ENCODE data around the gene SLC6A9.

SLC6A9 gene

GRCh38 chr1:43973981-43974442, 57.2 kb downstream of the SLC6A9 start:
- Histone ChIP-seq H3K27ac (ENCODE audit: insufficient read depth, low read length, poor library complexity, severe bottlenecking) (peak overlapping the region; percentile 80), H3K4me3 (ENCODE audit: insufficient read depth, low read depth, low read length, poor library complexity, severe bottlenecking) (peak overlapping the region; percentile 77), H3K9me3 (ENCODE audit: control insufficient read depth, low read length) (no peaks in the 10 kb centered on the region), H3K4me1 (ENCODE audit: control insufficient read depth, insufficient read depth, low read length, poor library complexity, severe bottlenecking) (peaks cover 28% of the 10 kb centered on the region), H3K27me3 (replicated peaks; ENCODE audit: control insufficient read depth, insufficient read depth, low read length, poor library complexity, severe bottlenecking) (no peaks in the 10 kb centered on the region), H3K36me3 (ENCODE audit: control insufficient read depth, insufficient read depth, low read length) (peaks cover 23% of the 10 kb centered on the region)
- DNase-seq, result no peak

GRCh38 chr1:43971336-43971980, 59.8 kb downstream of the SLC6A9 start:
- H3K27me3 ChIP-seq (replicated peaks; ENCODE audit: control insufficient read depth, insufficient read depth, low read length, poor library complexity, severe bottlenecking), result no peaks in the 10 kb centered on the region
- no peaks in the 10 kb centered on the region for H3K9me3 ChIP-seq (ENCODE audit: control insufficient read depth, low read length)
- peaks cover 12% of the 10 kb centered on the region for H3K36me3 ChIP-seq (ENCODE audit: control insufficient read depth, insufficient read depth, low read length)
- H3K27ac ChIP-seq (ENCODE audit: insufficient read depth, low read length, poor library complexity, severe bottlenecking), result no peak overlapping the region
- no peak overlapping the region for H3K4me3 ChIP-seq (ENCODE audit: insufficient read depth, low read depth, low read length, poor library complexity, severe bottlenecking)
- H3K4me1 ChIP-seq (ENCODE audit: control insufficient read depth, insufficient read depth, low read length, poor library complexity, severe bottlenecking), result peaks cover 23% of the 10 kb centered on the region
- no peak for DNase-seq

- no peak for DNase-seq
- H3K36me3 ChIP-seq (ENCODE audit: control insufficient read depth, insufficient read depth, low read length), result peaks cover 10% of the 10 kb centered on the region
- no peaks in the 10 kb centered on the region for H3K9me3 ChIP-seq (ENCODE audit: control insufficient read depth, low read length)
- H3K27me3 ChIP-seq (replicated peaks; ENCODE audit: control insufficient read depth, insufficient read depth, low read length, poor library complexity, severe bottlenecking), result no peaks in the 10 kb centered on the region
- peak overlapping the region; percentile 64 for H3K4me3 ChIP-seq (ENCODE audit: insufficient read depth, low read depth, low read length, poor library complexity, severe bottlenecking)
- peaks cover 17% of the 10 kb centered on the region for H3K4me1 ChIP-seq (ENCODE audit: control insufficient read depth, insufficient read depth, low read length, poor library complexity, severe bottlenecking)
- H3K27ac ChIP-seq (ENCODE audit: insufficient read depth, low read length, poor library complexity, severe bottlenecking), result no peak overlapping the region
These were observed 60.4 kb downstream of the SLC6A9 start for GRCh38 chr1:43970911-43971310.

GRCh38 chr1:43970502-43970901, 60.8 kb downstream of the SLC6A9 start:
- H3K27me3 ChIP-seq (replicated peaks; ENCODE audit: control insufficient read depth, insufficient read depth, low read length, poor library complexity, severe bottlenecking), result no peaks in the 10 kb centered on the region
- H3K4me3 ChIP-seq (ENCODE audit: insufficient read depth, low read depth, low read length, poor library complexity, severe bottlenecking), result peak overlapping the region; percentile 64
- no peak for DNase-seq
- peaks cover 13% of the 10 kb centered on the region for H3K4me1 ChIP-seq (ENCODE audit: control insufficient read depth, insufficient read depth, low read length, poor library complexity, severe bottlenecking)
- H3K27ac ChIP-seq (ENCODE audit: insufficient read depth, low read length, poor library complexity, severe bottlenecking), result peak overlapping the region; percentile 55
- no peaks in the 10 kb centered on the region for H3K9me3 ChIP-seq (ENCODE audit: control insufficient read depth, low read length)
- peaks cover 10% of the 10 kb centered on the region for H3K36me3 ChIP-seq (ENCODE audit: control insufficient read depth, insufficient read depth, low read length)

DNA sequence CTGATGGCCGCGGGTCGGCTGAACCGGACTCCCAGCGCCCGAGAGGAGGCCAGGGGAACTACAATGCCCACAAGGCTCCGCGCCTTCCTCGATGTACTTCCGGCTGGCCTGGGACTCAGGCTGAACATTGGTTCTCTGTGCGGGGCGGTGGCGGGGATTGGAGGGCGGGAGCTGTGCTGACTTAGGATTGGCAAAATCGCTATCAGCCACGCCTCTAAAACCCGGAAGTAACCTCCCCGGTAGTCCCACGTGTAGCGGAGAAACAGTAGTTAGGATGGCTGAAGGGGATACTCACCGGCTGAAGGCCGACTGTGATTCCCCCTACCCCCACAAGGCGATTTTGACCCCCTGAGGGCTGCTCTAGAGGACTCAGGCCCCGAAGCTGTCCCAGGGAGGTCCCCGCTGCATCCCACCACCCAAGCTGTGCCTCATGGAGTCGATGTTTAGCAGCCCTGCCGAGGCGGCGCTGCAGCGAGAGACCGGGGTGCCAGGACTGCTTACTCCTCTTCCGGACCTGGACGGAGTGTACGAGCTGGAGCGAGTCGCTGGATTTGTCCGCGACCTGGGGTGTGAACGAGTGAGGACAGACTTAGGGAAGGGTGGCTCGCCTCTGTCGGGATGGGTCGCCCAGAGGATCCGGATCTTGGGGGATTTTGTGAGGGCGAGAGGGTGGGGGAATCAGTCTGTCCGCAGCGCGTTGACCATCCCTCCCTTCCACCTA, 61.4 kb downstream of the SLC6A9 start, which contains the start of gene DPH2:
Gene DPH2, plus strand, starts transcription at position 265 of the 721 bp plus-strand sequence. Its CDS starts 166 bp downstream, at position 431.
- Histone ChIP-seq H3K27ac (ENCODE audit: insufficient read depth, low read length, poor library complexity, severe bottlenecking) (peak within 1 kb of the TSS; percentile 55), H3K27me3 (replicated peaks; ENCODE audit: control insufficient read depth, insufficient read depth, low read length, poor library complexity, severe bottlenecking) (no peaks in the 10 kb centered on the region), H3K36me3 (ENCODE audit: control insufficient read depth, insufficient read depth, low read length) (peaks cover 10% of the 10 kb centered on the region), H3K4me3 (ENCODE audit: insufficient read depth, low read depth, low read length, poor library complexity, severe bottlenecking) (peak within 1 kb of the TSS; percentile 64), H3K9me3 (ENCODE audit: control insufficient read depth, low read length) (no peaks in the 10 kb centered on the region), H3K4me1 (ENCODE audit: control insufficient read depth, insufficient read depth, low read length, poor library complexity, severe bottlenecking) (peaks cover 13% of the 10 kb centered on the region)
- DNase-seq, result peak; percentile 88 to 95 (median 92)

GRCh38 chr1:43969416-43969745, 61.9 kb downstream of the SLC6A9 start:
- Histone ChIP-seq H3K27ac (ENCODE audit: insufficient read depth, low read length, poor library complexity, severe bottlenecking) (no peak overlapping the region), H3K36me3 (ENCODE audit: control insufficient read depth, insufficient read depth, low read length) (peaks cover 10% of the 10 kb centered on the region), H3K4me3 (ENCODE audit: insufficient read depth, low read depth, low read length, poor library complexity, severe bottlenecking) (peak overlapping the region; percentile 64), H3K4me1 (ENCODE audit: control insufficient read depth, insufficient read depth, low read length, poor library complexity, severe bottlenecking) (peaks cover 13% of the 10 kb centered on the region), H3K27me3 (replicated peaks; ENCODE audit: control insufficient read depth, insufficient read depth, low read length, poor library complexity, severe bottlenecking) (no peaks in the 10 kb centered on the region), H3K9me3 (ENCODE audit: control insufficient read depth, low read length) (no peaks in the 10 kb centered on the region)
- DNase-seq, result no peak

DNA sequence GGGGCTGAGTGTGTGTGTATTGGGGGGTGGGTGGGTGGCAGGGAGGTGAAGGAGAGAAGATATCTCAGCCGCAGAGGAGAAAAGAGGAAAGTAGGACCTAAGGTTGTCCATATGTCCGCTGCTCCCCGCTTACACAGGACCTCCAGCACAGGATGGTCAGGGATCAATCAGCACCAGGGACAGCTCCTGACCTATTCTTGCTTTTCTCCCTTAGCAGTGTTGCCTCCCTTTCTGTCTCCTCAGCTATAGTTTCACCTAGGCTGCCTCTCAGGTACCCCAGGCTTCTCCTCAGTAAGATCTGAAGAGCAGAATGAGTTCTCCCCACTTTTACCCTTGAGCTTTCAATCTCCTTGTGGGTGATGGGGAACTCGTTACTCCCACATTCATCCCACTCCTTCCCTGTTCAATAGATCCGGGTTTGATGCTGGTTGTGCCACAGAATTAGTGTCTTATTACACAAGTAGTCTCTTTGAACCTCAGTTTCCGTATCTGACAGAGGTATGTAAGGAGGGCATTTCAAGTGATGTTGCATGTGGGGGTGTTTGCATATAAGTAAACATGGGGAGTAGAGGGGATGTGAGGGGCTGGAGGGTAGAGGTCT, 62.8 kb downstream of the SLC6A9 start:
- Histone ChIP-seq H3K27me3 (replicated peaks; ENCODE audit: control insufficient read depth, insufficient read depth, low read length, poor library complexity, severe bottlenecking) (no peaks in the 10 kb centered on the region), H3K36me3 (ENCODE audit: control insufficient read depth, insufficient read depth, low read length) (peaks cover 10% of the 10 kb centered on the region), H3K4me1 (ENCODE audit: control insufficient read depth, insufficient read depth, low read length, poor library complexity, severe bottlenecking) (peaks cover 8% of the 10 kb centered on the region), H3K27ac (ENCODE audit: insufficient read depth, low read length, poor library complexity, severe bottlenecking) (no peak overlapping the region), H3K9me3 (ENCODE audit: control insufficient read depth, low read length) (no peaks in the 10 kb centered on the region), H3K4me3 (ENCODE audit: insufficient read depth, low read depth, low read length, poor library complexity, severe bottlenecking) (no peak overlapping the region)
- DNase-seq, result no peak

- Histone ChIP-seq H3K27ac (ENCODE audit: insufficient read depth, low read length, poor library complexity, severe bottlenecking) (no peak overlapping the region), H3K9me3 (ENCODE audit: control insufficient read depth, low read length) (no peaks in the 10 kb centered on the region), H3K4me1 (ENCODE audit: control insufficient read depth, insufficient read depth, low read length, poor library complexity, severe bottlenecking) (peaks cover 3% of the 10 kb centered on the region), H3K27me3 (replicated peaks; ENCODE audit: control insufficient read depth, insufficient read depth, low read length, poor library complexity, severe bottlenecking) (no peaks in the 10 kb centered on the region), H3K36me3 (ENCODE audit: control insufficient read depth, insufficient read depth, low read length) (peaks cover 7% of the 10 kb centered on the region), H3K4me3 (ENCODE audit: insufficient read depth, low read depth, low read length, poor library complexity, severe bottlenecking) (no peak overlapping the region)
- DNase-seq, result no peak
These were observed 65.9 kb downstream of the SLC6A9 start for GRCh38 chr1:43965316-43965715.

DNA sequence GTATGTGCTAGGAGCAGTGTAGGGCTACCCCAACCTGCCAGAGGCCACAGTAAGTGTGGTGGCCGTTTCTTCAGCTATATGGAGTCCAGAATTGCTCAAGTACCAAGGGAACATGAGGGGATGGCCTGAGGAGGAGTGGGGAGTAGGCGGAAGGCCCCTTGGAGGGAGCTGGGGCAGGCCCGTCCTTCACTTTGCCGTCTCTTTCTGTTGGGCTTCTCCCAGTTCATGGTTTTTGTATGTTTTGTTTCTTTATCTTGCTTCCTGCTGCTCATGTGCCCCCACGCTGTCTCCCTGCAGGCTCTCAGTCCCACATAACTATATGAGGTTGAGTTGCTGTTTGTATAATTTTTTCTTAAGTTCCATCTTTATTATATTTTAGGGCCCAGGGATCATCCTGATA, 67.4 kb downstream of the SLC6A9 start:
- DNase-seq, result no peak
- H3K4me1 ChIP-seq (ENCODE audit: control insufficient read depth, insufficient read depth, low read length, poor library complexity, severe bottlenecking), result no peaks in the 10 kb centered on the region
- no peak overlapping the region for H3K4me3 ChIP-seq (ENCODE audit: insufficient read depth, low read depth, low read length, poor library complexity, severe bottlenecking)
- H3K9me3 ChIP-seq (ENCODE audit: control insufficient read depth, low read length), result no peaks in the 10 kb centered on the region
- no peak overlapping the region for H3K27ac ChIP-seq (ENCODE audit: insufficient read depth, low read length, poor library complexity, severe bottlenecking)
- peaks cover 11% of the 10 kb centered on the region for H3K36me3 ChIP-seq (ENCODE audit: control insufficient read depth, insufficient read depth, low read length)
- no peaks in the 10 kb centered on the region for H3K27me3 ChIP-seq (replicated peaks; ENCODE audit: control insufficient read depth, insufficient read depth, low read length, poor library complexity, severe bottlenecking)

DNA sequence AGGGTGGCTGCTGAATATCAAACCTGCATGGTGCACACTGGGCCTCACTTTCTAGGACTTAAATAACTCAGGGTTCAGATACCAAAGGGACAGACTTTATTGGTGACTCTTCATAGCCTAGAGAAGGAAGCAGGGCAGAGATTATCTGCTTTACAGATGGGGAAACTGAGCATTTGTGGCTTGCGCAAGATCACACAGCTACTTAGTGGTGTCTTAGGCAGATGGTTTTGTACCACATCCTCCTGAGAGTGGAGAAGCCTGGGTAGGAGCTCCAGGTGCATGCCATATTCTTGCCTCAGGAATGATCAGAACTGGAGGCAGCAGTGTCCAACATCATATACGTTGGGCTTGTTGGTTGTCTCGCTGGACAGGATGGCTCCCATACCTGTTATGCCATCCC, 68.3 kb downstream of the SLC6A9 start:
- Histone ChIP-seq H3K27ac (ENCODE audit: insufficient read depth, low read length, poor library complexity, severe bottlenecking) (no peak overlapping the region), H3K4me1 (ENCODE audit: control insufficient read depth, insufficient read depth, low read length, poor library complexity, severe bottlenecking) (no peaks in the 10 kb centered on the region), H3K9me3 (ENCODE audit: control insufficient read depth, low read length) (no peaks in the 10 kb centered on the region), H3K36me3 (ENCODE audit: control insufficient read depth, insufficient read depth, low read length) (peaks cover 16% of the 10 kb centered on the region), H3K4me3 (ENCODE audit: insufficient read depth, low read depth, low read length, poor library complexity, severe bottlenecking) (no peak overlapping the region), H3K27me3 (replicated peaks; ENCODE audit: control insufficient read depth, insufficient read depth, low read length, poor library complexity, severe bottlenecking) (no peaks in the 10 kb centered on the region)
- DNase-seq, result no peak

All from effector memory CD4-positive, alpha-beta T cell (primary cell).